ENCODE measurements around the gene TMX3.
A peak's percentile ranks its signal among the peaks of the same experiment; 100 is the strongest.

TMX3 gene

GRCh38 chr18:68707646-68708045, 7.3 kb downstream of the TMX3 start:
- no peak for DNase-seq

- DNase-seq = no peak
These were observed 9.8 kb downstream of the TMX3 start for GRCh38 chr18:68705119-68705518.

GRCh38 chr18:68703326-68703725, 11.6 kb downstream of the TMX3 start:
- no peak for DNase-seq

GRCh38 chr18:68701353-68701752, 13.6 kb downstream of the TMX3 start:
- no peak for DNase-seq

- DNase-seq = no peak
These were observed 15.9 kb downstream of the TMX3 start for GRCh38 chr18:68699043-68699442.

GRCh38 chr18:68696937-68697336, 18.0 kb downstream of the TMX3 start:
- DNase-seq = no peak

- DNase-seq = no peak
These were observed 20.6 kb downstream of the TMX3 start for GRCh38 chr18:68694316-68694715.

GRCh38 chr18:68693091-68693815, 21.7 kb downstream of the TMX3 start:
- no peak for DNase-seq

GRCh38 chr18:68679528-68679927, 35.4 kb downstream of the TMX3 start:
- DNase-seq = no peak

- DNase-seq = peak; percentile 31
These were observed 38.0 kb downstream of the TMX3 start for GRCh38 chr18:68676913-68677312.

GRCh38 chr18:68667121-68667520, 47.8 kb downstream of the TMX3 start:
- no peak for DNase-seq

- DNase-seq = no peak
These were observed 48.5 kb downstream of the TMX3 start for GRCh38 chr18:68666381-68666780.

- no peak for DNase-seq
These were observed 49.3 kb downstream of the TMX3 start for GRCh38 chr18:68665628-68666027.

- no peak for DNase-seq
These were observed 52.2 kb downstream of the TMX3 start for GRCh38 chr18:68662754-68663153.

- peak; percentile 83 for DNase-seq
These were observed 54.3 kb downstream of the TMX3 start for GRCh38 chr18:68660354-68661183.

GRCh38 chr18:68648191-68648590, 66.7 kb downstream of the TMX3 start:
- no peak for DNase-seq

- no peak for DNase-seq
These were observed 72.9 kb downstream of the TMX3 start for GRCh38 chr18:68642003-68642402.

GRCh38 chr18:68640861-68641260, 74.0 kb downstream of the TMX3 start:
- DNase-seq = no peak

GRCh38 chr18:68638613-68639012, 76.3 kb downstream of the TMX3 start:
- no peak for DNase-seq

- DNase-seq = no peak
These were observed 87.1 kb downstream of the TMX3 start for GRCh38 chr18:68627812-68628211.

Measured in NCI-H510A treated with DMSO at 0.1 percent for 48 hours (cell line).